ENCODE results near the gene KCTD21. TPM values are rescaled to one million over a fixed set of nuclear protein-coding genes. Genes with fewer than 3 reads are reported as not detected.
A peak's percentile ranks its signal among the peaks of the same experiment; 100 is the strongest.

The KCTD21 gene
- total RNA-seq, 4 donors from 2014 or later, result 8.7 to 25.2 (median 16.9) TPM

GRCh38 chr11:78168539-78169477, 19.6 kb downstream of the KCTD21 start:
- TF ChIP-seq, protein P1, sequence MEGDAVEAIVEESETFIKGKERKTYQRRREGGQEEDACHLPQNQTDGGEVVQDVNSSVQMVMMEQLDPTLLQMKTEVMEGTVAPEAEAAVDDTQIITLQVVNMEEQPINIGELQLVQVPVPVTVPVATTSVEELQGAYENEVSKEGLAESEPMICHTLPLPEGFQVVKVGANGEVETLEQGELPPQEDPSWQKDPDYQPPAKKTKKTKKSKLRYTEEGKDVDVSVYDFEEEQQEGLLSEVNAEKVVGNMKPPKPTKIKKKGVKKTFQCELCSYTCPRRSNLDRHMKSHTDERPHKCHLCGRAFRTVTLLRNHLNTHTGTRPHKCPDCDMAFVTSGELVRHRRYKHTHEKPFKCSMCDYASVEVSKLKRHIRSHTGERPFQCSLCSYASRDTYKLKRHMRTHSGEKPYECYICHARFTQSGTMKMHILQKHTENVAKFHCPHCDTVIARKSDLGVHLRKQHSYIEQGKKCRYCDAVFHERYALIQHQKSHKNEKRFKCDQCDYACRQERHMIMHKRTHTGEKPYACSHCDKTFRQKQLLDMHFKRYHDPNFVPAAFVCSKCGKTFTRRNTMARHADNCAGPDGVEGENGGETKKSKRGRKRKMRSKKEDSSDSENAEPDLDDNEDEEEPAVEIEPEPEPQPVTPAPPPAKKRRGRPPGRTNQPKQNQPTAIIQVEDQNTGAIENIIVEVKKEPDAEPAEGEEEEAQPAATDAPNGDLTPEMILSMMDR (IDR thresholded peaks at IDR 0.05), result no peak
- TF ChIP-seq POLR2A (IDR thresholded peaks at IDR 0.05), result no peak
- Histone ChIP-seq H3K4me3 (no peak overlapping the region), H3K27ac (peak overlapping the region; percentile 10 to 75 (median 44)), H3K9me3 (no peaks in the 10 kb centered on the region), H3K27me3 (no peaks in the 10 kb centered on the region), H3K4me1 (peaks cover 0 to 13% (median 0%) of the 10 kb centered on the region in 4 donors), H3K36me3 (peaks cover 0 to 9% (median 0%) of the 10 kb centered on the region in 3 donors)
- DNase-seq, result peak in 1 of 3 donors; percentile 63

- no peak for TF ChIP-seq POLR2A (IDR thresholded peaks at IDR 0.05)
- TF ChIP-seq, protein P1 (IDR thresholded peaks at IDR 0.05), result no peak
- DNase-seq, result no peak
- Histone ChIP-seq H3K27me3 (no peaks in the 10 kb centered on the region), H3K9me3 (no peaks in the 10 kb centered on the region), H3K4me3 (no peak overlapping the region), H3K36me3 (no peaks in the 10 kb centered on the region), H3K27ac (no peak overlapping the region), H3K4me1 (peaks cover 0 to 13% (median 0%) of the 10 kb centered on the region in 4 donors)
Observed at GRCh38 chr11:78166855-78167469, 21.5 kb downstream of the KCTD21 start.

- no peak for DNase-seq
- Histone ChIP-seq H3K27me3 (no peaks in the 10 kb centered on the region), H3K27ac (no peak overlapping the region), H3K4me3 (no peak overlapping the region), H3K9me3 (no peaks in the 10 kb centered on the region), H3K36me3 (no peaks in the 10 kb centered on the region), H3K4me1 (peaks cover 0 to 8% (median 0%) of the 10 kb centered on the region in 4 donors)
- TF ChIP-seq POLR2A (IDR thresholded peaks at IDR 0.05), result no peak
- TF ChIP-seq, protein P1 (IDR thresholded peaks at IDR 0.05), result no peak
Observed at GRCh38 chr11:78164471-78164870, 24.0 kb downstream of the KCTD21 start.

DNA sequence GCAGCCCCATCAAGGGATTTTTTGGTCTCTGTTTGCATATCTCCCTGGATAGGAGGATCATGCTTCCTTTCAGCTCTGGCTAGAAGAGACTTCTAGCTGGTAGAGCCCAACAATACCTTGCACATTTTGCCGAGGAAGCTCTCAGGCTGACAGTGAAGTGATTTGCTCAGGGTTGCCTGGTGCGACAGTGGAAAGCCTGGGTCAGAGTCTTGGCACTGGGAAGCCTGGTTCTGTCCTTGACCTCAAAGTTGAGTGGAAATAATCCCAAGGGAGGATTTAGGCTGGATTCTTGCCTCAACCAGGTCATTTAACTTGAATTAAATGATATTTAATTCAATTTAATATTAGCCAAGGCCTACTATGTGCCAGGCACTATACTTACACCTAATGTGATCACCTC, 24.6 kb downstream of the KCTD21 start:
- Histone ChIP-seq H3K9me3 (no peaks in the 10 kb centered on the region), H3K4me1 (peaks cover 0 to 5% (median 0%) of the 10 kb centered on the region in 4 donors), H3K27me3 (no peaks in the 10 kb centered on the region), H3K36me3 (no peaks in the 10 kb centered on the region), H3K27ac (no peak overlapping the region), H3K4me3 (no peak overlapping the region)
- no peak for TF ChIP-seq POLR2A (IDR thresholded peaks at IDR 0.05)
- TF ChIP-seq, protein P1 (IDR thresholded peaks at IDR 0.05), result no peak
- no peak for DNase-seq

GRCh38 chr11:78161962-78162371, 26.5 kb downstream of the KCTD21 start:
- H3K4me1 ChIP-seq, result no peaks in the 10 kb centered on the region
- TF ChIP-seq, protein P1 (IDR thresholded peaks at IDR 0.05), result no peak
- no peak for TF ChIP-seq POLR2A (IDR thresholded peaks at IDR 0.05)
- no peaks in the 10 kb centered on the region for H3K36me3 ChIP-seq
- H3K9me3 ChIP-seq, result no peaks in the 10 kb centered on the region
- H3K27ac ChIP-seq, result no peak overlapping the region
- no peak overlapping the region for H3K4me3 ChIP-seq
- no peaks in the 10 kb centered on the region for H3K27me3 ChIP-seq
- DNase-seq, result no peak
